22Rv1 (cell line): Measurements from ENCODE around the gene HSF2BP.

Source experiments
- ZFX ChIP-seq: fragments of 450-650 bp; IDR thresholded peaks from 2 replicates; pipeline ENCODE4 v1.6.1; 2017; ENCODE audit warnings: antibody characterized with exemption, borderline replicate concordance
- TF ChIP-seq, protein P1 (sequence below): fragments of 450-650 bp; IDR thresholded peaks from 2 replicates; pipeline ENCODE4 v1.5.1; 2017; ENCODE audit warnings: mild to moderate bottlenecking

GRCh38 chr21:43585924-43586413, 73.3 kb downstream of the HSF2BP start:
- TF ChIP-seq, protein P1, sequence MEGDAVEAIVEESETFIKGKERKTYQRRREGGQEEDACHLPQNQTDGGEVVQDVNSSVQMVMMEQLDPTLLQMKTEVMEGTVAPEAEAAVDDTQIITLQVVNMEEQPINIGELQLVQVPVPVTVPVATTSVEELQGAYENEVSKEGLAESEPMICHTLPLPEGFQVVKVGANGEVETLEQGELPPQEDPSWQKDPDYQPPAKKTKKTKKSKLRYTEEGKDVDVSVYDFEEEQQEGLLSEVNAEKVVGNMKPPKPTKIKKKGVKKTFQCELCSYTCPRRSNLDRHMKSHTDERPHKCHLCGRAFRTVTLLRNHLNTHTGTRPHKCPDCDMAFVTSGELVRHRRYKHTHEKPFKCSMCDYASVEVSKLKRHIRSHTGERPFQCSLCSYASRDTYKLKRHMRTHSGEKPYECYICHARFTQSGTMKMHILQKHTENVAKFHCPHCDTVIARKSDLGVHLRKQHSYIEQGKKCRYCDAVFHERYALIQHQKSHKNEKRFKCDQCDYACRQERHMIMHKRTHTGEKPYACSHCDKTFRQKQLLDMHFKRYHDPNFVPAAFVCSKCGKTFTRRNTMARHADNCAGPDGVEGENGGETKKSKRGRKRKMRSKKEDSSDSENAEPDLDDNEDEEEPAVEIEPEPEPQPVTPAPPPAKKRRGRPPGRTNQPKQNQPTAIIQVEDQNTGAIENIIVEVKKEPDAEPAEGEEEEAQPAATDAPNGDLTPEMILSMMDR, result no peak
- TF ChIP-seq ZFX, result no peak
